H9 (cell line): ENCODE measurements around the gene SLCO3A1. TPM values are rescaled to one million over a fixed set of nuclear protein-coding genes. Genes with fewer than 3 reads are reported as not detected.

Experiments
- DNase-seq: peaks from one replicate; pipeline ENCODE4 v3.0.0-alpha.2; 2017
- H2AFZ ChIP-seq: one replicate; pipeline ENCODE4 v1.6.1; 2013; ENCODE audit warnings: mild to moderate bottlenecking, low read length, control low read depth, moderate library complexity
- H2AK5ac ChIP-seq: 2 replicates; pipeline ENCODE4 v1.6.1; 2013; ENCODE audit warnings: low read length, control low read depth, mixed read lengths; ENCODE audit not compliant: insufficient read length
- H2BK120ac ChIP-seq: one replicate; pipeline ENCODE4 v1.6.1; 2013; ENCODE audit warnings: low read depth, mild to moderate bottlenecking, low read length, control low read depth, inconsistent platforms; ENCODE audit not compliant: poor library complexity, severe bottlenecking
- H2BK12ac ChIP-seq: 2 replicates; pipeline ENCODE4 v1.6.1; 2013; ENCODE audit warnings: low read length, control low read depth, mixed read lengths, low read depth; ENCODE audit not compliant: insufficient read length
- H2BK15ac ChIP-seq: 2 replicates; pipeline ENCODE4 v1.6.1; 2013; ENCODE audit warnings: low read depth, low read length, control low read depth
- H2BK20ac ChIP-seq: one replicate; pipeline ENCODE4 v1.6.1; 2013; ENCODE audit warnings: low read depth, mild to moderate bottlenecking, low read length, control low read depth, inconsistent platforms; ENCODE audit not compliant: poor library complexity, severe bottlenecking
- H2BK5ac ChIP-seq: 2 replicates; pipeline ENCODE4 v1.6.1; 2013; ENCODE audit warnings: low read length, control low read depth, mixed read lengths; ENCODE audit not compliant: insufficient read length
- H3K14ac ChIP-seq: 2 replicates; pipeline ENCODE4 v1.6.1; 2013; ENCODE audit warnings: low read length, control low read depth; ENCODE audit not compliant: insufficient read depth
- H3K18ac ChIP-seq: 2 replicates; pipeline ENCODE4 v1.6.1; 2013; ENCODE audit warnings: low read depth, mild to moderate bottlenecking, mixed read lengths, low read length, control low read depth; ENCODE audit not compliant: insufficient read length
- H3K23ac ChIP-seq: 2 replicates; pipeline ENCODE4 v1.6.1; 2013; ENCODE audit warnings: low read length, control low read depth, mixed read lengths, low read depth; ENCODE audit not compliant: insufficient read length
- H3K23me2 ChIP-seq: 2 replicates; pipeline ENCODE4 v1.6.1; 2013; ENCODE audit warnings: low read depth, mild to moderate bottlenecking, mixed read lengths, low read length, control low read depth; ENCODE audit not compliant: insufficient read length, poor library complexity, severe bottlenecking
- H3K27ac ChIP-seq: 2 replicates; pipeline ENCODE4 v1.5.1; 2013; ENCODE audit warnings: low read length, control low read depth, mixed read lengths, low read depth; ENCODE audit not compliant: insufficient read length
- H3K27me3 ChIP-seq: 2 replicates; pipeline ENCODE4 v1.6.1; 2013; ENCODE audit warnings: low read length, control low read depth, inconsistent platforms; ENCODE audit not compliant: insufficient read depth
- H3K4ac ChIP-seq: 2 replicates; pipeline ENCODE4 v1.6.1; 2013; ENCODE audit warnings: low read depth, mild to moderate bottlenecking, control low read depth, inconsistent platforms, low read length, moderate library complexity
- H3K4me1 ChIP-seq: 2 replicates; pipeline ENCODE4 v1.6.1; 2013; ENCODE audit warnings: low read length, control low read depth, inconsistent platforms; ENCODE audit not compliant: insufficient read depth
- H3K4me2 ChIP-seq: 2 replicates; pipeline ENCODE4 v1.6.1; 2013; ENCODE audit warnings: low read length, control low read depth, mixed read lengths; ENCODE audit not compliant: insufficient read length, insufficient read depth
- H3K56ac ChIP-seq: 2 replicates; pipeline ENCODE4 v1.6.1; 2013; ENCODE audit warnings: low read depth, mild to moderate bottlenecking, mixed read lengths, low read length, control low read depth; ENCODE audit not compliant: insufficient read length
- H3K79me1 ChIP-seq: 2 replicates; pipeline ENCODE4 v1.6.1; 2013; ENCODE audit warnings: low read depth, mild to moderate bottlenecking, moderate library complexity, low read length, control low read depth, inconsistent platforms; ENCODE audit not compliant: insufficient read depth, poor library complexity, severe bottlenecking
- H3K79me2 ChIP-seq: 2 replicates; pipeline ENCODE4 v1.6.1; 2013; ENCODE audit warnings: low read length, control low read depth, inconsistent platforms; ENCODE audit not compliant: insufficient read depth
- H3K9ac ChIP-seq: 2 replicates; pipeline ENCODE4 v1.6.1; 2013; ENCODE audit warnings: low read length, control low read depth, mixed read lengths; ENCODE audit not compliant: insufficient read length; ENCODE audit errors: extremely low read depth
- H3K9me3 ChIP-seq: one replicate; pipeline ENCODE4 v1.6.1; 2013; ENCODE audit warnings: low read depth, low read length, inconsistent platforms; ENCODE audit not compliant: control insufficient read depth
- H3T11ph ChIP-seq: one replicate; pipeline ENCODE4 v1.6.1; 2013; ENCODE audit warnings: mild to moderate bottlenecking, low read length, control low read depth, inconsistent platforms
- H4K20me1 ChIP-seq: one replicate; pipeline ENCODE4 v1.6.1; 2013; ENCODE audit not compliant: control insufficient read depth, insufficient read length, insufficient read depth
- H4K5ac ChIP-seq: 2 replicates; pipeline ENCODE4 v1.6.1; 2013; ENCODE audit warnings: low read depth, mild to moderate bottlenecking, mixed read lengths, low read length, control low read depth; ENCODE audit not compliant: insufficient read length
- H4K8ac ChIP-seq: replicated peaks from 2 replicates; pipeline ENCODE4 v1.6.1; 2013; ENCODE audit warnings: low read length, control low read depth, mixed read lengths, low read depth; ENCODE audit not compliant: insufficient read length
- H4K91ac ChIP-seq: 2 replicates; pipeline ENCODE4 v1.6.1; 2013; ENCODE audit warnings: low read depth, mild to moderate bottlenecking, moderate library complexity, mixed read lengths, low read length, control low read depth; ENCODE audit not compliant: insufficient read length
- H3K27ac Mint-ChIP-seq, 3 experiments: 2 replicates in 2 of 3; 3 replicates in 1 of 3; pipeline ENCODE4 v1.8.0; 2020 to 2021; ENCODE audit warnings: mixed read lengths in 3 of 3, mild to moderate bottlenecking in 1 of 3, moderate library complexity in 1 of 3
- H3K27me3 Mint-ChIP-seq: 2 replicates; pipeline ENCODE4 v1.8.0; 2021; ENCODE audit warnings: low read depth, mild to moderate bottlenecking, moderate library complexity, mixed read lengths
- H3K36me3 Mint-ChIP-seq, 3 experiments: 2 replicates in 2 of 3; 3 replicates in 1 of 3; pipeline ENCODE4 v1.8.0; 2020 to 2021; ENCODE audit warnings: low read depth in 3 of 3, mixed read lengths in 3 of 3; ENCODE audit not compliant: insufficient read depth in 1 of 3
- H3K4me1 Mint-ChIP-seq, 2 experiments: 2 replicates each; pipeline ENCODE4 v1.8.0; 2020; ENCODE audit warnings: mixed read lengths in 2 of 2
- H3K4me3 Mint-ChIP-seq, 2 experiments: 2 replicates in 1 of 2; 3 replicates in 1 of 2; pipeline ENCODE4 v1.8.0; 2020 to 2021; ENCODE audit warnings: mild to moderate bottlenecking in 2 of 2, mixed read lengths in 2 of 2, moderate library complexity in 1 of 2
- H3K9me3 Mint-ChIP-seq, 2 experiments: 2 replicates in 1 of 2; 3 replicates in 1 of 2; pipeline ENCODE4 v1.8.0; 2020; ENCODE audit warnings: mild to moderate bottlenecking in 2 of 2, mixed read lengths in 2 of 2, moderate library complexity in 1 of 2
- CTCF ChIP-seq: fragments of 200-600 bp; sonication (generic); conservative IDR thresholded peaks from 3 replicates; pipeline ENCODE4 v1.8.0; 2021; ENCODE audit warnings: antibody characterized with exemption, mild to moderate bottlenecking
- WGBS: extraction: QIAGEN DNeasy Blood & Tissue Kit; methylation state at CpG from one replicate; pipeline ENCODE4 v1.1.7; 2013; ENCODE audit warnings: missing lambda C conversion rate, low lambda C conversion rate, mixed read lengths; ENCODE audit not compliant: insufficient read length; ENCODE audit errors: extremely low coverage; 5-methylcytosine and 5-hydroxymethylcytosine counted together
- total RNA-seq: library from RNA; stranded (reverse); gene quantifications from 2 replicates; pipeline ENCODE4 v1.2.1, GENCODE V29; 2021

Gene SLCO3A1
- total RNA-seq, 1 experiment from 2014 or later: 9.4 TPM

- H2BK5ac ChIP-seq: no peak overlapping the region
- DNase-seq: no peak
- Mint-ChIP-seq H3K4me3 (no peak overlapping the region), H3K36me3 (peaks cover 4 to 6% (median 5%) of the 10 kb centered on the region in 3 experiments; a peak in 5 of 7 replicates), H3K27me3 (no peaks in the 10 kb centered on the region; the same call in 1 of the 2 replicates), H3K27ac (no peak overlapping the region), H3K4me1 (no peaks in the 10 kb centered on the region), H3K9me3 (peaks cover 13 to 16% of the 10 kb centered on the region in 2 experiments)
- H3K14ac ChIP-seq: no peak overlapping the region
- no peak overlapping the region for H3K27ac ChIP-seq
- H2BK120ac ChIP-seq: no peak overlapping the region
- no peak overlapping the region for H4K8ac ChIP-seq
- H2BK12ac ChIP-seq: no peak overlapping the region
- H3K4me1 ChIP-seq: no peaks in the 10 kb centered on the region
- no peak overlapping the region for H3K23ac ChIP-seq
- H2AK5ac ChIP-seq: no peak overlapping the region
- H4K91ac ChIP-seq: no peak overlapping the region
- no peak overlapping the region for H3K18ac ChIP-seq
- no peaks in the 10 kb centered on the region for H3K27me3 ChIP-seq
- H3K79me1 ChIP-seq: no peaks in the 10 kb centered on the region
- H2BK20ac ChIP-seq: no peak overlapping the region
- no peaks in the 10 kb centered on the region for H4K20me1 ChIP-seq
- TF ChIP-seq CTCF: no peak
- no peaks in the 10 kb centered on the region for H3K9me3 ChIP-seq
- no peak overlapping the region for H4K5ac ChIP-seq
- no peak overlapping the region for H3T11ph ChIP-seq
- H3K79me2 ChIP-seq: no peaks in the 10 kb centered on the region
- no CpG with 5 or more reads among the region's 3 CpGs for WGBS
- H3K56ac ChIP-seq: no peak overlapping the region
- no peaks in the 10 kb centered on the region for H3K23me2 ChIP-seq
- no peak overlapping the region for H3K4me2 ChIP-seq
- no peak overlapping the region for H2BK15ac ChIP-seq
- H2AFZ ChIP-seq: no peak overlapping the region
- H3K9ac ChIP-seq: no peak overlapping the region
- no peak overlapping the region for H3K4ac ChIP-seq
These were observed 36.6 kb upstream of the SLCO3A1 start for GRCh38 chr15:91816942-91817341.
